IMR-90 (cell line): ENCODE results near the gene KLF11.

Experiments
- CEBPB ChIP-seq: IDR thresholded peaks from 2 replicates; pipeline ENCODE4 v1.6.1; 2012; ENCODE audit warnings: low read depth, low read length, improper control_type of control experiment
- CTCF ChIP-seq: conservative IDR thresholded peaks from 2 replicates; pipeline ENCODE4 v1.5.1; 2012; ENCODE audit warnings: mild to moderate bottlenecking, low read depth, low read length, improper control_type of control experiment
- ELK1 ChIP-seq: fragments of 150-350 bp; IDR thresholded peaks from 2 replicates; pipeline ENCODE4 v1.6.1; 2016; ENCODE audit warnings: low read depth, mild to moderate bottlenecking, low read length, moderate library complexity, borderline replicate concordance
- FOS ChIP-seq: fragments of 150-350 bp; IDR thresholded peaks from 2 replicates; pipeline ENCODE4 v1.6.1; 2016; ENCODE audit warnings: low read depth, low read length
- MAFK ChIP-seq: IDR thresholded peaks from 2 replicates; pipeline ENCODE4 v1.6.1; 2012; ENCODE audit warnings: low read depth, low read length, improper control_type of control experiment
- MXI1 ChIP-seq: IDR thresholded peaks from 2 replicates; pipeline ENCODE4 v1.6.1; 2012; ENCODE audit warnings: low read depth, mild to moderate bottlenecking, low read length, moderate library complexity, borderline replicate concordance
- POLR2A ChIP-seq: IDR thresholded peaks from 2 replicates; pipeline ENCODE4 v1.6.1; 2012; ENCODE audit warnings: mild to moderate bottlenecking, low read depth, low read length
- RAD21 ChIP-seq: IDR thresholded peaks from 2 replicates; pipeline ENCODE4 v1.6.1; 2012; ENCODE audit warnings: low read length, improper control_type of control experiment
- RFX5 ChIP-seq: IDR thresholded peaks from 2 replicates; pipeline ENCODE4 v1.8.0; 2012; ENCODE audit warnings: low read depth, mild to moderate bottlenecking, low read length, moderate library complexity
- SMC3 ChIP-seq: fragments of 150-350 bp; IDR thresholded peaks from 2 replicates; pipeline ENCODE4 v1.6.1; 2016; ENCODE audit warnings: low read depth, mild to moderate bottlenecking, antibody characterized with exemption, low read length, moderate library complexity
- USF2 ChIP-seq: fragments of 150-350 bp; IDR thresholded peaks from 2 replicates; pipeline ENCODE4 v1.6.1; 2017; ENCODE audit warnings: mild to moderate bottlenecking, antibody characterized with exemption, low read length, low read depth

GRCh38 chr2:10019174-10019573, 24.2 kb upstream of the KLF11 start:
- no peak for TF ChIP-seq CTCF
- TF ChIP-seq POLR2A, result no peak
- no peak for TF ChIP-seq MAFK
- no peak for TF ChIP-seq RAD21
- no peak for TF ChIP-seq FOS
- TF ChIP-seq SMC3, result no peak
- TF ChIP-seq RFX5, result no peak
- no peak for TF ChIP-seq ELK1
- TF ChIP-seq USF2, result no peak
- TF ChIP-seq CEBPB, result peak; percentile 71
- no peak for TF ChIP-seq MXI1
